ENCODE results near the gene CD300LG. TPM values are rescaled to one million over a fixed set of nuclear protein-coding genes. Genes with fewer than 3 reads are reported as not detected.

The CD300LG gene
- polyA plus RNA-seq, 1 donor (not counting 4 experiments of a cell fraction or from before 2014, with no cell fraction given), result not detected

DNA sequence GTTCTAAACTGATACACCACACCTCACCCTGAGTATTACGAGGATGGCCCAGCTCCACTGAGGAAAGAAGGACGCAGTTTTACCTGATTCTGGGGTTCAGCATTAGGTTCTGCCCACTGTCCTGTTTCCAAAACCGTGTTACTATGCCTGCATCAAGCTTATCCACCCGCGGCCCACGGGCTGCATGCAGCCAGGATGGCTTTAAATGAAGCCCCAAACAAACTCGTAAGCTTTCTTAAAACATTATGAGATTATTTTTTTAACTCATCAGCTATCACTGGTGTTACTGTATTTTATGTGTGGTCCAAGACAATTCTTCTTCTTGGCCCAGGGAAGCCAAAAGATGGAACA lies 4.0 kb upstream of the CD300LG start:
- H2AFZ ChIP-seq (ENCODE audit: control insufficient read depth, low read length), result no peak overlapping the region
- H4K20me1 ChIP-seq (ENCODE audit: control insufficient read depth, extremely low read depth, insufficient read depth, low read length), result no peaks in the 10 kb centered on the region
- FAIRE-seq (no peak), DNase-seq (ENCODE audit: low read depth, low spot score) (no peak)
- TF ChIP-seq EZH2 (IDR thresholded peaks at IDR 0.05; ENCODE audit: low read length), result no peak
- TF ChIP-seq, protein P1, sequence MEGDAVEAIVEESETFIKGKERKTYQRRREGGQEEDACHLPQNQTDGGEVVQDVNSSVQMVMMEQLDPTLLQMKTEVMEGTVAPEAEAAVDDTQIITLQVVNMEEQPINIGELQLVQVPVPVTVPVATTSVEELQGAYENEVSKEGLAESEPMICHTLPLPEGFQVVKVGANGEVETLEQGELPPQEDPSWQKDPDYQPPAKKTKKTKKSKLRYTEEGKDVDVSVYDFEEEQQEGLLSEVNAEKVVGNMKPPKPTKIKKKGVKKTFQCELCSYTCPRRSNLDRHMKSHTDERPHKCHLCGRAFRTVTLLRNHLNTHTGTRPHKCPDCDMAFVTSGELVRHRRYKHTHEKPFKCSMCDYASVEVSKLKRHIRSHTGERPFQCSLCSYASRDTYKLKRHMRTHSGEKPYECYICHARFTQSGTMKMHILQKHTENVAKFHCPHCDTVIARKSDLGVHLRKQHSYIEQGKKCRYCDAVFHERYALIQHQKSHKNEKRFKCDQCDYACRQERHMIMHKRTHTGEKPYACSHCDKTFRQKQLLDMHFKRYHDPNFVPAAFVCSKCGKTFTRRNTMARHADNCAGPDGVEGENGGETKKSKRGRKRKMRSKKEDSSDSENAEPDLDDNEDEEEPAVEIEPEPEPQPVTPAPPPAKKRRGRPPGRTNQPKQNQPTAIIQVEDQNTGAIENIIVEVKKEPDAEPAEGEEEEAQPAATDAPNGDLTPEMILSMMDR (optimal IDR thresholded peaks at IDR 0.05 in 1 of 3, IDR thresholded peaks at IDR 0.05 in 1 of 3, conservative IDR thresholded peaks at IDR 0.05 in 1 of 3; ENCODE audit: extremely low read depth in 1 of 3, insufficient read depth in 2 of 3, low read length in 3 of 3), result no peak
- H3K27ac ChIP-seq (ENCODE audit: control insufficient read depth, insufficient read depth, low read length), result no peak overlapping the region
- no peaks in the 10 kb centered on the region for H3K36me3 ChIP-seq (ENCODE audit: control insufficient read depth in 2 of 2, extremely low read depth in 1 of 2, insufficient read depth in 2 of 2, low read length in 2 of 2)
- H3K9me3 ChIP-seq (ENCODE audit: control insufficient read depth, low read depth, low read length), result no peaks in the 10 kb centered on the region
- no peaks in the 10 kb centered on the region for H3K79me2 ChIP-seq (ENCODE audit: control insufficient read depth, insufficient read depth, low read length)
- dilution Hi-C loops (cut with MboI; ENCODE audit: extremely low pct_ligation_motif_present, low sequenced_read_pairs), result no loop called here
- peak overlapping the region; percentile 5 for H3K4me2 ChIP-seq (ENCODE audit: control insufficient read depth, extremely low read depth, insufficient read depth, low read depth, low read length)
- no peaks in the 10 kb centered on the region for H3K27me3 ChIP-seq (ENCODE audit: control insufficient read depth, extremely low read depth, insufficient read depth, low read length)
- H3K4me3 ChIP-seq (ENCODE audit: control insufficient read depth in 2 of 3, extremely low read depth in 1 of 3, insufficient read depth in 2 of 3, low read depth in 1 of 3, low read length in 3 of 3), result no peak overlapping the region
- H3K9ac ChIP-seq (ENCODE audit: control insufficient read depth, extremely low read depth, insufficient read depth, low read length), result no peak overlapping the region
- no peaks in the 10 kb centered on the region for H3K9me1 ChIP-seq (ENCODE audit: control insufficient read depth, extremely low read depth, insufficient read depth, low read length)
- peaks cover 27% of the 10 kb centered on the region for H3K4me1 ChIP-seq (ENCODE audit: control insufficient read depth, extremely low read depth, insufficient read depth, low read length)

DNA sequence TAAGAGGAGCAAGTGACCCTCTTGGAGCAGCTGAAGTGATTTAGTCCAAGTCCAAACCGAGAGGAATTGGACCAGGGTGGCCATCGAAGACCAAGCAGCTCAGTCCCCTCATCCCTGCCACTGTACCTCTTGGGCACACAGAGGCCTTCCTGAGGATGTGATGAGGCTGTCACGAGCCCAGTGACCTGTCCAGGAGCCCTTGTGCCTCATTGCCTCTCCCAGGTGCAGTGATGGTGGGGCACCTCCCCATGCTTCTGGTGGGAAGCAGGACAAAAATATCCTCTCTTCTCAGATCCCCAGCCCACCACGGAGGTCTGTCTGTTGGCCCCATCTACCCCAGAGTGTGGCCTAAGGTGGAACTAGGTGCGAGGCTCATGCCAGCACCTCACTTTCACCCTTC lies 2.7 kb upstream of the CD300LG start:
- H3K27ac ChIP-seq (ENCODE audit: control insufficient read depth, insufficient read depth, low read length), result no peak overlapping the region
- H3K4me2 ChIP-seq (ENCODE audit: control insufficient read depth, extremely low read depth, insufficient read depth, low read depth, low read length), result no peak overlapping the region
- DNase-seq (ENCODE audit: low read depth, low spot score) (no peak), FAIRE-seq (no peak)
- H3K9ac ChIP-seq (ENCODE audit: control insufficient read depth, extremely low read depth, insufficient read depth, low read length), result no peak overlapping the region
- no peaks in the 10 kb centered on the region for H3K79me2 ChIP-seq (ENCODE audit: control insufficient read depth, insufficient read depth, low read length)
- H4K20me1 ChIP-seq (ENCODE audit: control insufficient read depth, extremely low read depth, insufficient read depth, low read length), result no peaks in the 10 kb centered on the region
- peaks cover 27% of the 10 kb centered on the region for H3K4me1 ChIP-seq (ENCODE audit: control insufficient read depth, extremely low read depth, insufficient read depth, low read length)
- no peak for TF ChIP-seq EZH2 (IDR thresholded peaks at IDR 0.05; ENCODE audit: low read length)
- TF ChIP-seq, protein P1 (optimal IDR thresholded peaks at IDR 0.05 in 1 of 3, IDR thresholded peaks at IDR 0.05 in 1 of 3, conservative IDR thresholded peaks at IDR 0.05 in 1 of 3; ENCODE audit: extremely low read depth in 1 of 3, insufficient read depth in 2 of 3, low read length in 3 of 3), result no peak
- no peaks in the 10 kb centered on the region for H3K9me1 ChIP-seq (ENCODE audit: control insufficient read depth, extremely low read depth, insufficient read depth, low read length)
- H3K36me3 ChIP-seq (ENCODE audit: control insufficient read depth in 2 of 2, extremely low read depth in 1 of 2, insufficient read depth in 2 of 2, low read length in 2 of 2), result no peaks in the 10 kb centered on the region
- no peak overlapping the region for H3K4me3 ChIP-seq (ENCODE audit: control insufficient read depth in 2 of 3, extremely low read depth in 1 of 3, insufficient read depth in 2 of 3, low read depth in 1 of 3, low read length in 3 of 3)
- dilution Hi-C loops (cut with MboI; ENCODE audit: extremely low pct_ligation_motif_present, low sequenced_read_pairs), result no loop called here
- H2AFZ ChIP-seq (ENCODE audit: control insufficient read depth, low read length), result no peak overlapping the region
- H3K27me3 ChIP-seq (ENCODE audit: control insufficient read depth, extremely low read depth, insufficient read depth, low read length), result peaks cover 8% of the 10 kb centered on the region
- H3K9me3 ChIP-seq (ENCODE audit: control insufficient read depth, low read depth, low read length), result no peaks in the 10 kb centered on the region
